HG03095 (cell line): ENCODE data around the gene CAPN9.

Experiments
- ATAC-seq: cut with Tn5 transposase; IDR thresholded peaks from one replicate; pipeline ENCODE4 v1.9.1; 2021; ENCODE audit warnings: moderate library complexity; ENCODE audit not compliant: unreplicated experiment

The CAPN9 gene

DNA sequence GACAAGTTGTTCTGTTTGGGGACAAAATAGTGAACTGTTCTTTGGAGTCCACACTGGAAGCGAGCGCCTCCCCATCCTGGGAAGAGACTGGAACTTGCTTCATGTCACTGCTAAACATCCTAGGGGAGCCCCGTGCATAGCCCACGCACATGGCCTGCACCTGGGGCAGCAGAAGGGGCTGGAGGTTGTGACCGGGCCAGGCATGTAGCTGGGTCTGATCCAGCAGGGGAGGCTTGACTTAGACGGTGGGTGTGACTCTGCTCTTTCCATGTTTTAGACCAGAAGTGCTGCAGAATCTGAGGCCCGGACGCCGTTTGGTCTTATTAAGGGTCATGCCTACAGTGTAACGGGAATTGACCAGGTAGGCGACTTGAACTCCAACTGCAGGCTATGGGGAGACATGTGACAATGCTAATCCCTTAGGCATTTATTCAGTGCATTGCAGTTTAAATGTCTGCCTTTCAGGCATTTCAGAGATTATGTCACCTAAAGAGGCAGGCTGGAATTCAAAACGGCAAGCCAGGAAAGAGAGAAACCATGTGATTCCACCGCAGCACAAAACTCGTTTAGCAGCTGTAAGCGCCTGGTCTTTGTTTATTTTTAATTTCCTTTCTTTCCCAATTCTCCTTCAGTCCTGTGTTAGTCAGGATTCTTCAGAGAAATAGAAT lies 21.8 kb downstream of the CAPN9 start:
- ATAC-seq = no peak

DNA sequence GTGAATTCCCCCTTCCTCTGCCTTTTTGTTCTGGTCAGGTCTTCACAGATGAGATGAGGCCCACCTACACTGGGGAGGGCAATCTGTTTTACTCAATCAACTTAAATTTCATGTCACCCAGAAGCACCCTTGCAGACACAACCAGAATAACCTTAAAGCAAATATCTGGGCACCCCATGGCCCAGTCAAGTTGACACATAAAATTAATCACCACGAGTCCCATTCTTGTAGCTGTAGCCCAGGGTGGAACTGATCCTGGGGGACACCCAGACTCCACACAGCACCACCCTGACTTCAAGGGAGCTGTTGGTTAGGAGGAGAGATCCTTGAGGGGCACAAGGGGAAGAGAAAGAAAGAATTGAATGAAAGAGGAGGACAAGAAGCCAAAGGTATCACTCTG lies 23.1 kb downstream of the CAPN9 start:
- ATAC-seq = no peak

DNA sequence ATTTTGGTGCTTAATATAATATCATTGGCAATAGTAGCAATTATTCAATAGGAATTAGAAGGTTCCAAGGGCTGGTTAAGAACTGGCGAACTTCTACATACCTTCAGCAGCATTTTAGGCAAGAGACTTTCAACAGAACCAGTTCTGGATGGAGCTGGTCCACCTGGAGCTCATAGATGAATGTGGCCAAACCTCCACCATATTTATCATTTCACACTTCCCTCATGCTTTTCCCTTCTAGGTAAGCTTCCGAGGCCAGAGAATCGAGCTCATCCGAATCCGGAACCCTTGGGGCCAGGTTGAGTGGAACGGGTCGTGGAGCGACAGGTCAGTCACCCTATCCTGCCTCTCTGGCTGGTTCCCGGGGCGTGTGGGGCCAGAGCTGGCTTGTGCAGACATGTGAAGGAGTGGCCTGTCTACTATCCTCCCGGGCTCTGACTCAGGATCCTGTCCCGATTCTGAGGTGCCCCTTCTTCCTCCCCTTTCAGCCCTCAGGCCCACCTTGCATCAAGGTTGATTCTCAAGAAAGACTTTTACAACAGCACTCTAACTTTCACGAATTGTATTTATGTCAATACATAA lies 24.7 kb downstream of the CAPN9 start:
- no peak for ATAC-seq

DNA sequence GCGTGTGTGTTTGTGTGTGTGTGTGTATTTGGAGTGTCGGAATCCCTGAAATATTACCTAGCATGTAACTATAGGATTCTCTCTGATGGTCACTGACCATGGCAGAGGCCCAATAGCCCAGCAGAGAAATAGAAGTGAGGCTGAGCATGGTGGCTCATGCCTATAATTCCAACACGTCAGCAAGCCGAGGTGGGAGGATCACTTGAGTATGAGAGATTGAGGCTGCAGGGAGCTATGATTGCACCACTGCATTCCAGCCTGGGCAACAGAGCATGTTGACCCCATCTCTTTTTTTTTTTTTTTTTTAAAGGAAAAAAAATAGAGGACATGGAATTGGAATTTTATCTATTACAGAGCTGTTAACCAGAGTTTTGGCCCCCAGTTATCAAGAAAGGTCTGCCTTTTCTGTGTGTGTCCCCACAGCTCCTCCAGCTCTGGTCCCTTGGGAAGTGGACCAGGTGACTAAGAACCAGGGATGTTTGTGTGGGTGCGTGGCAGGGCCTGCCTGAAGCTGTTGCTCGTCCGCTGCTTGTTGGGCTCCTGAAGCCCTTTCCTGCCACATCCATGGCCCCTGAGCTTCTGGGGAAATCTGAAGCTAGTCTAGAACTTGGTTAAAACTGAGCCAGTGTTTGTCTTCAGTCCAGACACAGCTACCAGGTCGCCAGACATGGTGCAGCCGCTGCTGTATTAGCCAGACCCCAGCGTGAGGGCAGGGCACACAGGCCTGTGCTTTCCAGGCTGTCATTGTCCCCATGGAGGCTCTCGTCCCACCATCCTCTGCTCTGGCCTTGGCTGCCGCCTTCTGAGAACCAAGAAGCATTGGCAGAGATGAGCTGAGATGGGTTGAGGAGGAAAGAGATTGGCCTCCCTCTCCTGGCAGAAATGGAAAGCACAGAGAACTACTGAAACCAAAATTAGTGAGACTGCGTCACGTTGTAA lies 25.5 kb downstream of the CAPN9 start:
- ATAC-seq = no peak

DNA sequence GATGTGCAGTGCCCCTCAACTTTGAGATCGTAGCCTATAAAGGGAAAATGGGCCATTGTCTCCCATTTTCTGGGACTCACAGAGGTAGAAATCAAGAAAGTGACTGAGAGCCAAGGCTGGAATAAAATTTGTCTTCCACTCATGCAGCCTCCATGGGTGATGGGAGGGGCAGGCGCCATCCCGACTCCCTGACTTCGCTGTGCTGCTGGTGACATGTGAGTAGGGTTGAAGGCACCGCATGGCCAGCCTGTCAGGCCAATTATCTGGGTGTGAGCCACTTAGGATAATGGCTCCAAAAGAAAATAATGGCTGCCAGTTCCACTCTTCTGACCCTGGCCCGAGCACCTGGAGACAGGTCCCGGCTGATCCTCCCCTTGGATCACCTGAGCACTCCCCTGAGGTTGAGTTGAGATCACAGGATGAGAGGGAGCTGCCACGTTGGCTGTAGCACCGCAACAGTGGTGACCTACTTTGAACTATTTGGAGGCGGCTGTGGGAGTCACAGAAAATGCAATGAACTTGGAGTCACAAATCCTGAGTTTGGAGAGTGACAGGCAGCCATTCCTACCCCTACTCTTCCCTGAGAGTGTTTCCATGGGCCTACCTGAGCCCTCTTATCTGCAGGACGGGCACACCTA lies 26.3 kb downstream of the CAPN9 start:
- no peak for ATAC-seq

DNA sequence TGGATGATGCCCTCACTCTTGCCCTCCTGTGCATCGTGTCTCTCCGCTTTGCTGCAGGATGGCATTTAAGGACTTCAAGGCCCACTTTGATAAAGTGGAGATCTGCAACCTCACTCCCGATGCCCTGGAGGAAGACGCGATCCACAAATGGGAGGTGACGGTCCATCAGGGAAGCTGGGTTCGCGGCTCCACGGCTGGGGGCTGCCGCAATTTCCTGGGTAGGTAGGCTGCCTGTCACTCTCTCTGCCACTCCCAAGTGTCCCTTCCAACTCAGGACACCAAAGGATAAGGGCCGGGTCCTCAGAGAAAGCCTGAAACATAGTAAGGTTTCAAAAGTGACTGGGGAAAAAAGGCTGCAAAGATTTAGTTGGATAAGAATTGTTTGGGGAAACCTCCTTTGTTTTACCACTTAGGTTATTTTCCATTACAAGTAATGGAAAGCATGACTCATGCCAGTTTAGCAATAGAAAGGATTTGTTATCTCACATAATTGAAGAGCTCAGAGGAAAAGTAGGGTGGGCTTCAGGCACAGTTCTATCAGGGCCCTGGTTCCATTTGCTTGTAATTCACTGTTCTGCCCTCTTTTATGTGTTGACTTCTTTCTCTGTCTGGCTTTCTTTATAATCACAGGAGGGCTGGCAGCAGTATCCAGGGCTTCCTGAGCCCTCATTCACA lies 31.9 kb downstream of the CAPN9 start:
- no peak for ATAC-seq

DNA sequence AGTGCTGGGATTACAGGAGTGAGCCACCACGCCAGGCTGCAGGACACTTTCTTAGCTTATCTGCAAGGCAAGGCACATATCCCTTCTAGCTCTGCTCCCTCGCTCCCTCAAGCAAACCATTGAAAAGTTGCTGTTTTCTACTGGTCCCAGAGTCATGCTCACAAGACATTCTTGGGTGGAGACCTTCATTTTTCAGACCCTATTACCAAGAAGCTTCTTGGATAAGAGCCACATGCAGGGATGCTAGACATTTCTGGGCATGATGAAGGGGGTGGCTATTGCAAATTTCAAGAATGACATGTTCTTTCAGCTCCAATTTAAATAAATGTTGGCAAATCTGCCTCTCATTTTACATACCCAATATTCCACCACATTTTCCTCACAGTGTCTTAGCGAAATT lies 33.9 kb downstream of the CAPN9 start:
- no peak for ATAC-seq

DNA sequence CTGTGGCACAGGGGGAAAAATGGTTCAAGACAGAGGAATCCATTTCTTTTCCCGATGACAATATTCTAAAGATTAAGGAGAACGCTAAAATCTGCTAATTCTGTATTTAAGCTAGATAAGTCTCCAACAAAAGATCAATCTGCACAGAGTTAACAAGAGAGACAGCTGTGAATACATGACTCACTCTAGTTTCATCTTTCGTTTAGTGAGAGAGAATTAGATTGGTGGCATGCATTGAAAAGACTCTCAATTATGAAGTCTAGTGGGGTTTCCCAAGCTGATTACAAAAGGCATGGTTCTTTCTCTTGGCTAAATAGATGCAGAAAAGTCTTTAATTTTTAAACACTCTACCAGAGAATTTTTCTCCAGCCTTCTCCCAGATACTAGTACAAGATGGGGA lies 34.4 kb downstream of the CAPN9 start:
- ATAC-seq = no peak

DNA sequence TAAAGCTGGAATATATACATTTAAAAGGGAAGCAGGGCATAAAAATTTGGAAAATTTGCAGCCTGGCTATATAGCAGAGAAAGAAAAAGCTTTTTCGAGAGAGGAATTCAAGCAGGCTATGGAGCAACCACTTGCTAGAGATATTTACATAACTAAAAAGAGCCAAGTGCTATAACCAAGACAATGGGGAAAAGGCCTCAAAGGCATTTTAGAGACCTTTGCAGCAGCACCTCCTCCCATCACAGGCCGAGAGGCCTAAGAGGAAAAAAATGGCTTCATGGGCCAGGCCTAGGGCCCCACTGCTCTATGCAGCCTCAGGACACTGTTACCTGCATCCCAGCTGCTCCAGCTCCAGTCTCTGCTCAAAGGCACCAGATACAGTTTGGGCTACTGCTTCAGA lies 37.0 kb downstream of the CAPN9 start:
- ATAC-seq = no peak

DNA sequence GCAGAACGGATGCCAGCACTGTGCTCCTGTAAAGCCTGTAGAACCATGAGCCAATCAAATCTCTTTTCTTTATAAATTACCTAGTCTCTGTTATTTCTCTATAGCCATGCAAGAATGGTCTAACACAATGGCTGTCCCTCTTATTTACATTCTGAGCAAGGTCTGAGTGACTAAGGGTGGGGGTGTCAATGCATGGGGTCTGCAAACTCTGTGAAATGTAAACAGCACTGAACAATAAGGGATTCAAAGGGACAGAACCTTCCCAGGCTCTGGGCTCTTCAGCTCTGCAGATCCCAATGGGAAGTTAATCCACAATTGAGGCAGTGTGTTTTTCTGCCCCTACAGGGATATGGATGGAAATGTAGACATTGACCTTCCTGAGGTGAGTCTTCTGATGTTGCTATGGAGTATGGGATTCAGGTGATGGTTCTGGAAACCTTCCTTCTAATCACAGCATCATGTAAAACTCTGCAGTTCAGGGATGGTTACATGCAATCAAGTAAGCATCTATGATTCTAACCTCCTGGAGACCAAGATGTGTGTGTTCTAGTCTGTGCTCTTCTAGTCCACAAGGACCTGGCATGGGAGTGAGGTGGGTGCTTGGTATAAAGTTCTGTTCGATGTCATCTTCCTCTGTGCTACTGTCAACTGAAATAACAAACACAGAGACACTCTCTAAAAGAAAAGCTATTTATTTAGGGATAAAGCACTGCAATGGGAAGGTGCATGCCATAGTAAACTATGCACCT lies 38.6 kb downstream of the CAPN9 start:
- ATAC-seq = no peak

DNA sequence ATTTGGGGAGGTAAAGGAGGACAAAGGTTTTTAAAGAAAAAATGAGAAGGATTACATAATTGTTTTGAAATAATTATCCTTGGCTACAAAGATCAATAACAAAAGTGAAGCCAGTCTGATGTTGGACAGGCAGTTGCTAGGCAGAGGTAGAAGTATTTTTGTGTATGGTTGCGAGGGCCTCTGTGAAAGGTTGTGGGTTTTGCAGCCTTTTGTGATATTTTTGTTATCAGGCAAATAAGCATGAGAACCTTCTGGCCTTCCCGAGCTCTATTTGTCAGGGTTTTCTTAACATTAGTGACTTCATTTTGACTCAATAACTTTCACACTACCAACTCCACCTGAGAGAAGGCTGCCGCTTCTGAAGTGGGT lies 39.2 kb downstream of the CAPN9 start:
- ATAC-seq = no peak

DNA sequence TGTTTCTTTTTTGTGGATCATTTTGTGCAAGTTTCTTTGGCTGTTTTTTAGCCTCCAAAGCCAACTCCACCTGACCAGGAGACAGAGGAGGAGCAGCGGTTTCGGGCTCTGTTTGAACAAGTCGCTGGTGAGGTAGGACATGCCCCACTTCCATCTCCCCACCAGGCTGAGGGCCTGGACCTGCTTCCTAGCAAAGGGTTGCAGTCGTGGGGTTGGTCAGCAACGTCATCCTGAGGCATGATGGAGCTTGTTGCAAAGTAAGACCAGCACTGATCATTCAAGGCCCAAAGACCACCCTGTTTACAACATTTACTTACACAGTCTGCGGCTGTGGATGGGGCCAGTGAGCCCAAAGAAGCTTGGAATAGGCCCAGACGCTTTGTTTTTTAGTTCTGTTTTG lies 40.3 kb downstream of the CAPN9 start:
- no peak for ATAC-seq

DNA sequence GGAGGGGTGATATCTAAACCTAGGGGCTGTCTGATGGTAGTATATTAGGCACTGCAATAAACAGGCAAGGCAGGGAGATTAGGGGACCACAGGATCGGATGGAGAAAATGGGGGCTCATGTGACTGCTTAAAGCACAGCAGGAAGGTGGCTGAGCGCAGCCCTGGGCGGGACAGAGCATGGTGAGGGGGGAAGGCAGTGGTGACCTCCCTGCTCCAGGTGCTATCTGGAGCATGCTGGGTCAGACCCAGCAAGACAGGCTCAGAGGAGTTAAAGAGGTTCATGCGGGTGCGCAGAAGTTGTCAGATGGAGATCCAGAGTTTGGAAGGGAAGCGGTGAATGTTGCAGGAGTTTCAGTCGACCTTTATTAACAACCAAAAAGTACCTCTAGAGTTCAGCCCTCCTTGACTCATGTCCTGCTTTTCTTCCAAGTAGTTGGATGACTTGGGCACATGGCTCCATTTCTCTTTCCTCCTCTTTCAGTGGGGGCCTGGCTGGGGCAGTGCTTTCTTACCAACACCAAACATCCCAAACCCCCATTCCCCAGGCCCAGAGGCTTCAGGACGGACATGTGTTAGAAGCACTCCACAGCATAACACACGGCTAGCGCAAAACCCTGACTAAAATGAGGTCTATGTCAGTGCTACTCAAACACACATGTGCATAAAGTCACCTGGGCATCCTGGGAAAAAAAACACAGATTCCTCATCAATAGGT lies 41.5 kb downstream of the CAPN9 start:
- ATAC-seq = no peak

DNA sequence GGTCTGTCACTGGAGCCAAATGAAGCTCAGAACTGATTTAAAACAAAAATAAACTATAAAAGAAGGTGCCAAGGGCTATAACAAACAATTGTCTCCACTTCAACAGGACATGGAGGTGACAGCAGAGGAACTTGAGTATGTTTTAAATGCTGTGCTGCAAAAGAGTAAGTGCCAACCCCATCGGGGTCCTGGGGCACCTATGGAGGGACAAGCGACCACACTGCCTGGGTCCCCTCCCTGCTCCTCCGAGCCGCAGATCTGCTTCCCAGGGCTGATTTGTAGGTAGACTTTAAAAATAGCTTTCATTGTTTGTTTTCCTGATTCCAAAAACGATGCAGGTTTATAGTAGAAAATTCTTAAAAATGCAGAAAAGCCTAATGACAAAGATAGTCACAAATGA lies 42.8 kb downstream of the CAPN9 start:
- no peak for ATAC-seq

DNA sequence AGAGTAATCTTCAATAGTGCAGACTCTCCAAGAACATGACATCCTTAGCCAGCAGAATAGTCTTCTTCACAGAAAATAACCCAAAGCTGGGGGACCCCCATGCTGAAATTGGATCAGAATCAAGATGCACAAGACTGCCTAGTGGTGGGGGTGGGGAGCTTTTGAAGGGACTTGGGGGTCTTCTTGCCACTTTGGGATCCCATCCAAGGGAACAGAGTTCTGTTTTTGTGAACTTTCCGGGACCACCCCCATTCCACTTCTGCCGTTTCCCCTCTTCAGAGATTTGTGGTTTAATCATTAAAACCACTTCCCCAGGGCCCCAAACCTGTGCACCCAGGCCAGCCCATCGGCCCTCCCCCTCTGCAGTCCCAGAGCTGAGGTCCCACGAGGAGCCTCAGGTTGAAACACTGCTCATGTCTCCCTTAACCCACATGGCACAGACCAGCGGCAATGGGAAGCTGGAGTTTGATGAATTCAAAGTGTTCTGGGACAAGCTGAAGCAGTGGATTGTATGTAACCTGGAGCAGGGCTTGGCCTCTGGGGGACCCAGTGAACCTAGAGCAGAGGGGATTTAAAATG lies 44.9 kb downstream of the CAPN9 start:
- no peak for ATAC-seq

DNA sequence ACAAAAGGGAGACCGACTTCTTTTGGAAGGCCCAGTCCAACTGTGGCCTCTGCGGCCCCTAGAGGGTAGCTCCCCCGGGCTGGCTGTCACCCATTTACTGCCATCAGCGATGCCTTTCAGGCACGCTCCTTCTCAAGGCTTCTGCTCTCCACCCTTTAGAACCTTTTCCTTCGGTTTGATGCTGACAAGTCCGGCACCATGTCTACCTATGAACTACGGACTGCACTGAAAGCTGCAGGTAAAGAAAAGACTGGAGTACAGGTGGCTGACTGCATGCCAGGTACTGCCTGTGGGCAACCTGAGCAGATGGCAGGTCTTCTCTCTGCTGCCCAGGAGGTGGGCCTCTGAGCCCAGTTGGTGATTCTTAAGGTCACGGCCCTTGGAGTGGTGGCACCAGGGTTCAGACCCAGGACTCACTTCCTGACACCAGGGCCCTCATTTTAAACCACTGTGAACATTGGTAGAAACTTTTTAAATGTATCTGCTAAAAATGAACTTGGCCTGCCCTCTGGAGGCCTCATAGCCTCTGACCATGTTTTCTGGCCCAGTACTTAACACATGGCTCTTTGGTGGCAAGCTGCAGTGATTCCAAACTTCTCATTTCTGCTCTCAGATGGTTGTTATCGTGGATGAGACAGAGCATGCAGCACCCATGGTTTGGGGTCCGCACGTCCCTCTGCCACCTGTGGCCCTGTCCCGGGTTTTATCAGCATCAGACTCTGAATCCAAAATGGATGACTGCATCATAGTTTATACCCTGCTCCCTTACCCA lies 45.7 kb downstream of the CAPN9 start:
- ATAC-seq = no peak

DNA sequence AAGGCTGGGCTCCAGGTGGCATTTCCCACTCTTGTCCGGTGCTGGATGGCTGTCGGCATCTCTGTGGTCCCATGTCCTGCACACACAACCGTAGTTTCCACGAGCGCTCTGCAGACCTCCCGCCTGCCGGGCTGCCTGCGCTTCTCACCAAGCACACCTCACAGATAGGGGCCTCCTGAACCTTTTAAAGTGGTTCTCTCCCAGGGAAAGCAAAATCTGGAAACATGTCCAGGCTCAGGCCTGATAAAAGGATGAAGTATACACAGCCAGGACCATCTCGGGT lies 46.2 kb downstream of the CAPN9 start:
- no peak for ATAC-seq

DNA sequence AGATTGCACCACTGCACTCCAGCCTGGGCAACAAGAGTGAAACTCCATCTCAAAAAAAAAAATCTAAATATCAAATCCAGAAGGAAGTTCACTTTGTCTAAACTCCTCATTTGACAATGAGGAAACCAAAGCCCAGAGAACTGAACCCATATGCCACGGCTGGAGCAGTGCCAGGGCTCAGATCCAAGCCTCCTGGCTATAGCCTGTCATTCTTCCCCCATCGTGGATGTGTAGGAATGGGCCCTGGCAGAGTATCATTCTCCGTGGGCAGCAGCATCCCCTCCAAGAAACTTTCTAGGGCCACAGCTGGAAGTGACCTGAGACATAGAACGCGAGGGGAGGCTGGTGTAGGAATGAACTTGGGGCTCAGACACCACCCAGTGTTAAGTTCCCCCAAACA lies 47.2 kb downstream of the CAPN9 start:
- no peak for ATAC-seq
